HEK293 (cell line): Measurements from ENCODE around the gene OR6P1.

Experiments
- CTCF ChIA-PET: fragments of 350-600 bp; formaldehyde crosslinking; extraction: SDS; loops from one replicate; lab custom pipeline; 2021; ENCODE audit warnings: antibody characterized with exemption; lab: Yijun Ruan, JAX
- POLR2A ChIA-PET: fragments of 300-600 bp; formaldehyde crosslinking; extraction: SDS; loops from one replicate; lab custom pipeline; 2020; ENCODE audit warnings: antibody characterized with exemption, inconsistent platforms; lab: Yijun Ruan, JAX
- H3K27ac ChIP-seq: fragments of 200-500 bp; sonication (Bioruptor generic); 2 replicates; pipeline ENCODE4 v1.5.1; 2014; ENCODE audit warnings: low read depth, low read length, control low read depth, inconsistent platforms; ENCODE audit errors: extremely low read depth
- H3K36me3 ChIP-seq, 2 experiments: fragments of 200-500 bp in 1 of 2; sonication (Bioruptor generic) in 1 of 2; 1 replicate in 1 of 2; 2 replicates in 1 of 2; pipeline ENCODE4 v1.5.1; 2014 to 2017; ENCODE audit warnings: inconsistent platforms in 2 of 2, low read length in 2 of 2; ENCODE audit not compliant: control insufficient read depth in 2 of 2, insufficient read depth in 1 of 2
- H3K4me1 ChIP-seq: fragments of 200-500 bp; sonication (Bioruptor generic); 2 replicates; pipeline ENCODE4 v1.5.1; 2014; ENCODE audit warnings: mild to moderate bottlenecking, low read length, inconsistent platforms; ENCODE audit not compliant: control insufficient read depth, insufficient read depth
- H3K4me3 ChIP-seq: 2 replicates; pipeline ENCODE4 v1.5.1; 2011; ENCODE audit warnings: low read depth, mild to moderate bottlenecking, control low read depth, low read length, moderate library complexity
- H3K9me3 ChIP-seq: fragments of 200-500 bp; sonication (Bioruptor generic); 2 replicates; pipeline ENCODE4 v1.5.1; 2014; ENCODE audit warnings: low read depth, low read length, inconsistent platforms; ENCODE audit not compliant: control insufficient read depth, insufficient read depth
- GLI4 ChIP-seq: fragments of 450-650 bp; formaldehyde crosslinking; IDR thresholded peaks from 2 replicates; pipeline ENCODE4 v1.5.1; 2016; ENCODE audit warnings: missing biosample characterization, missing genetic modification characterization
- HOXD13 ChIP-seq: sonication (generic); formaldehyde crosslinking; IDR thresholded peaks from 2 replicates; pipeline ENCODE4 v1.8.0; 2022; ENCODE audit warnings: missing genetic modification reagents, borderline replicate concordance
- MZF1 ChIP-seq: fragments of 450-650 bp; formaldehyde crosslinking; IDR thresholded peaks from 2 replicates; pipeline ENCODE4 v1.5.1; 2017; ENCODE audit warnings: missing biosample characterization, missing genetic modification characterization, borderline replicate concordance
- RBAK ChIP-seq: fragments of 450-650 bp; formaldehyde crosslinking; IDR thresholded peaks from 2 replicates; pipeline ENCODE4 v1.5.1; 2016; ENCODE audit warnings: missing biosample characterization, missing genetic modification characterization
- SCRT1 ChIP-seq: fragments of 450-650 bp; formaldehyde crosslinking; IDR thresholded peaks from 2 replicates; pipeline ENCODE4 v1.5.1; 2016; ENCODE audit warnings: missing biosample characterization, missing genetic modification characterization, borderline replicate concordance
- SP7 ChIP-seq: fragments of 450-650 bp; formaldehyde crosslinking; IDR thresholded peaks from 2 replicates; pipeline ENCODE4 v1.5.1; 2016; ENCODE audit warnings: missing biosample characterization, missing genetic modification characterization
- ZBTB17 ChIP-seq: fragments of 450-650 bp; formaldehyde crosslinking; IDR thresholded peaks from 2 replicates; pipeline ENCODE4 v1.5.1; 2016; ENCODE audit warnings: missing biosample characterization, missing genetic modification characterization
- ZBTB21 ChIP-seq: fragments of 450-650 bp; formaldehyde crosslinking; IDR thresholded peaks from 2 replicates; pipeline ENCODE4 v1.5.1; 2017; ENCODE audit warnings: missing biosample characterization, missing genetic modification characterization
- ZFP37 ChIP-seq: fragments of 450-650 bp; formaldehyde crosslinking; IDR thresholded peaks from 2 replicates; pipeline ENCODE4 v1.5.1; 2016; ENCODE audit warnings: missing biosample characterization, missing genetic modification characterization
- ZNF121 ChIP-seq: fragments of 450-650 bp; formaldehyde crosslinking; IDR thresholded peaks from 2 replicates; pipeline ENCODE4 v1.5.1; 2016; ENCODE audit warnings: missing biosample characterization, missing genetic modification characterization
- ZNF132 ChIP-seq: fragments of 450-650 bp; formaldehyde crosslinking; IDR thresholded peaks from 2 replicates; pipeline ENCODE4 v1.5.1; 2017; ENCODE audit warnings: missing biosample characterization, missing genetic modification characterization, borderline replicate concordance
- ZNF140 ChIP-seq: fragments of 450-650 bp; formaldehyde crosslinking; IDR thresholded peaks from 2 replicates; pipeline ENCODE4 v1.5.1; 2016; ENCODE audit warnings: missing biosample characterization, missing genetic modification characterization
- ZNF157 ChIP-seq: fragments of 450-650 bp; formaldehyde crosslinking; IDR thresholded peaks from 2 replicates; pipeline ENCODE4 v1.5.1; 2016; ENCODE audit warnings: missing biosample characterization, missing genetic modification characterization
- ZNF184 ChIP-seq: fragments of 450-650 bp; IDR thresholded peaks from 2 replicates; pipeline ENCODE4 v1.5.1; 2018; ENCODE audit warnings: missing biosample characterization, mild to moderate bottlenecking, missing genetic modification characterization
- ZNF335 ChIP-seq: fragments of 450-650 bp; formaldehyde crosslinking; conservative IDR thresholded peaks from 2 replicates; pipeline ENCODE4 v1.5.1; 2016; ENCODE audit warnings: missing biosample characterization, missing genetic modification characterization
- ZNF513 ChIP-seq: fragments of 450-650 bp; IDR thresholded peaks from 2 replicates; pipeline ENCODE4 v1.5.1; 2018; ENCODE audit warnings: missing biosample characterization, missing genetic modification characterization
- ZNF623 ChIP-seq: fragments of 450-650 bp; formaldehyde crosslinking; IDR thresholded peaks from 2 replicates; pipeline ENCODE4 v1.5.1; 2016; ENCODE audit warnings: missing biosample characterization, missing genetic modification characterization
- ZNF660 ChIP-seq: fragments of 450-650 bp; IDR thresholded peaks from 2 replicates; pipeline ENCODE4 v1.5.1; 2018; ENCODE audit warnings: missing biosample characterization, mild to moderate bottlenecking, missing genetic modification characterization
- ZNF670 ChIP-seq: fragments of 450-650 bp; formaldehyde crosslinking; IDR thresholded peaks from 2 replicates; pipeline ENCODE4 v1.5.1; 2016; ENCODE audit warnings: missing biosample characterization, missing genetic modification characterization, low read depth
- ZNF776 ChIP-seq: fragments of 450-650 bp; formaldehyde crosslinking; IDR thresholded peaks from 2 replicates; pipeline ENCODE4 v1.5.0; 2017; ENCODE audit warnings: missing biosample characterization, missing genetic modification characterization, borderline replicate concordance
- ZNF785 ChIP-seq: fragments of 450-650 bp; formaldehyde crosslinking; IDR thresholded peaks from 2 replicates; pipeline ENCODE4 v1.5.1; 2016; ENCODE audit warnings: missing biosample characterization, missing genetic modification characterization
- TF ChIP-seq, protein P1 (sequence below): fragments of 450-650 bp; IDR thresholded peaks from 2 replicates; pipeline ENCODE4 v1.5.1; 2018; ENCODE audit warnings: missing biosample characterization, mild to moderate bottlenecking, missing genetic modification characterization
- TF ChIP-seq, protein P2 (sequence below): fragments of 450-650 bp; formaldehyde crosslinking; IDR thresholded peaks from 2 replicates; pipeline ENCODE4 v1.5.1; 2016; ENCODE audit warnings: missing biosample characterization, missing genetic modification characterization

OR6P1 gene

GRCh38 chr1:158559696-158560095 lies 10.7 kb downstream of the OR6P1 start:
- CTCF ChIA-PET = interaction anchor here (0.5 kb wide), 1 partner anchor 76 kb away, joined by 3 read pairs; no protein-coding TSS in a partner anchor
- TF ChIP-seq ZNF157 (tag by site-specific recombination) (no peak), SCRT1 (tag by site-specific recombination) (no peak), MZF1 (tag by site-specific recombination) (no peak), RBAK (tag by site-specific recombination) (no peak), ZNF184 (tag by site-specific recombination) (no peak), ZNF140 (tag by site-specific recombination) (no peak)
- TF ChIP-seq, protein P1, sequence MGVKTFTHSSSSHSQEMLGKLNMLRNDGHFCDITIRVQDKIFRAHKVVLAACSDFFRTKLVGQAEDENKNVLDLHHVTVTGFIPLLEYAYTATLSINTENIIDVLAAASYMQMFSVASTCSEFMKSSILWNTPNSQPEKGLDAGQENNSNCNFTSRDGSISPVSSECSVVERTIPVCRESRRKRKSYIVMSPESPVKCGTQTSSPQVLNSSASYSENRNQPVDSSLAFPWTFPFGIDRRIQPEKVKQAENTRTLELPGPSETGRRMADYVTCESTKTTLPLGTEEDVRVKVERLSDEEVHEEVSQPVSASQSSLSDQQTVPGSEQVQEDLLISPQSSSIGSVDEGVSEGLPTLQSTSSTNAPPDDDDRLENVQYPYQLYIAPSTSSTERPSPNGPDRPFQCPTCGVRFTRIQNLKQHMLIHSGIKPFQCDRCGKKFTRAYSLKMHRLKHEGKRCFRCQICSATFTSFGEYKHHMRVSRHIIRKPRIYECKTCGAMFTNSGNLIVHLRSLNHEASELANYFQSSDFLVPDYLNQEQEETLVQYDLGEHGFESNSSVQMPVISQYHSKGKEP (tag by site-specific recombination) = no peak
- no peaks in the 10 kb centered on the region for H3K36me3 ChIP-seq
- H3K4me3 ChIP-seq = no peak overlapping the region
- POLR2A ChIA-PET = no interaction called here
- no peaks in the 10 kb centered on the region for H3K9me3 ChIP-seq
- H3K4me1 ChIP-seq = no peaks in the 10 kb centered on the region
- H3K27ac ChIP-seq = no peak overlapping the region

- Histone ChIP-seq H3K27ac (no peak within 1 kb of the TSS), H3K36me3 (no peaks in the 10 kb centered on the region), H3K4me1 (no peaks in the 10 kb centered on the region), H3K4me3 (no peak within 1 kb of the TSS), H3K9me3 (no peaks in the 10 kb centered on the region)
- TF ChIP-seq ZNF776 = no peak
- TF ChIP-seq RBAK (tag by site-specific recombination) = no peak
- no peak for TF ChIP-seq ZNF670 (tag by site-specific recombination)
- TF ChIP-seq ZNF623 (tag by site-specific recombination) = no peak
- no peak for TF ChIP-seq SP7
- TF ChIP-seq, protein P2, sequence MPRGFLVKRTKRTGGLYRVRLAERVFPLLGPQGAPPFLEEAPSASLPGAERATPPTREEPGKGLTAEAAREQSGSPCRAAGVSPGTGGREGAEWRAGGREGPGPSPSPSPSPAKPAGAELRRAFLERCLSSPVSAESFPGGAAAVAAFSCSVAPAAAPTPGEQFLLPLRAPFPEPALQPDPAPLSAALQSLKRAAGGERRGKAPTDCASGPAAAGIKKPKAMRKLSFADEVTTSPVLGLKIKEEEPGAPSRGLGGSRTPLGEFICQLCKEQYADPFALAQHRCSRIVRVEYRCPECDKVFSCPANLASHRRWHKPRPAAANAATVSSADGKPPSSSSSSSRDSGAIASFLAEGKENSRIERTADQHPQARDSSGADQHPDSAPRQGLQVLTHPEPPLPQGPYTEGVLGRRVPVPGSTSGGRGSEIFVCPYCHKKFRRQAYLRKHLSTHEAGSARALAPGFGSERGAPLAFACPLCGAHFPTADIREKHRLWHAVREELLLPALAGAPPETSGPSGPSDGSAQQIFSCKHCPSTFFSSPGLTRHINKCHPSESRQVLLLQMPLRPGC (tag by site-specific recombination) = no peak
- TF ChIP-seq ZNF785 (tag by site-specific recombination) = no peak
- TF ChIP-seq ZNF513 (tag by site-specific recombination) = no peak
- no peak for TF ChIP-seq ZFP37 (tag by site-specific recombination)
- no peak for TF ChIP-seq ZBTB17 (tag by site-specific recombination)
- TF ChIP-seq ZBTB21 (tag by site-specific recombination) = no peak
- no peak for TF ChIP-seq ZNF335
- TF ChIP-seq ZNF121 (tag by site-specific recombination) = no peak
- TF ChIP-seq ZNF660 (tag by site-specific recombination) = no peak
- TF ChIP-seq ZNF132 = no peak
- TF ChIP-seq GLI4 (tag by site-specific recombination) = no peak
- TF ChIP-seq HOXD13 (CRISPR knock-in tag) = no peak
- ChIA-PET POLR2A (no interaction called here), CTCF (interaction anchor here (0.5 kb wide), 1 partner anchor 502 kb away, joined by 3 read pairs; no protein-coding TSS in a partner anchor)
These were observed 16.0 kb downstream of the OR6P1 start, which contains the start of gene OR6Y1 for GRCh38 chr1:158554352-158554751. TSS of gene OR6Y1 (minus strand) at chr1:158554405. CDS start at chr1:158548105, 6,300 bp downstream.
